GM21576 (cell line): ENCODE measurements around the gene AQP11.
"Not testable (repeated sequence)": the region's sequence is repeated elsewhere in the genome, so short reads cannot be mapped to it uniquely, and the experiment has no call there.

Experiments
- ATAC-seq: cut with Tn5 transposase; IDR thresholded peaks from one replicate; pipeline ENCODE4 v1.9.1; 2021; ENCODE audit warnings: mild to moderate bottlenecking, moderate library complexity; ENCODE audit not compliant: unreplicated experiment

AQP11 gene

GRCh38 chr11:77590194-77590782, 535 bp downstream of the AQP11 start:
- no peak for ATAC-seq

GRCh38 chr11:77592727-77593126, 3.0 kb downstream of the AQP11 start:
- ATAC-seq = no peak

DNA sequence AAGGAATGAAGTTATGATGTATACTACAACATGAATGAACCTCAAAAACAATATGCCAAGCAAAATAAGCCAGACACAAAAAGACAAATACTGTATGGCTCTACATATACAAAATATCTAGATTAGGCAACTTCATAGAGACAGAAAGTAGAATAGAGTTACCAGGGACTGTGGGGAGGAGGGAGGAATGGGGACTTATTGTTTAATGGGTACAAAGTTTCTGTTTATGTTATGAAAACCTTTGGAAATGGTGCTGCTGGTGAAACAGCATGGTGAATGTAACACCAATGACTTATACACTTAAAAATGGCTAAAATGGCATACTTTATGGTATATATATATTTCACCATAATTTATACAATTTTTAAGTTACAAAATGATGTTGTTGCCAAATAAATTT, 4.1 kb downstream of the AQP11 start:
- ATAC-seq = no peak

GRCh38 chr11:77596626-77597025, 6.9 kb downstream of the AQP11 start:
- no peak for ATAC-seq

DNA sequence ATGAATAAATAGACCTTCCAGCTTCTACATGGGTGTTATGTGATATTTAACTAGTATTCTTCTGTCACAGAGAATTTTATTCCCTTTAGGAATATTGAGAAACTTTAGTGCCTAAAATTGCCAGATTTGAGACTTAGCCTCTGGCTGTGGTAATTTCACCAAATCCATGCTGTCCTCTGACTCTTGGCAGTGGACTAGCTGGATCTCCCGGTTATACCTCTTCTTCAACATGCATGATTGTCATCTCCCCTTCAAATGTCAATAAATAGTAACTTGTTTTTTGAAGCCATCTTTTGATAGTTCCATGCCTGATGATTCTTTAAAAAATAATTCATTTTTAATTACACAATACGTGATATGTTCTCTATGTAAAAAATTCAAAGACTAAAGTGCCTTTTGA, 8.4 kb downstream of the AQP11 start:
- no peak for ATAC-seq

DNA sequence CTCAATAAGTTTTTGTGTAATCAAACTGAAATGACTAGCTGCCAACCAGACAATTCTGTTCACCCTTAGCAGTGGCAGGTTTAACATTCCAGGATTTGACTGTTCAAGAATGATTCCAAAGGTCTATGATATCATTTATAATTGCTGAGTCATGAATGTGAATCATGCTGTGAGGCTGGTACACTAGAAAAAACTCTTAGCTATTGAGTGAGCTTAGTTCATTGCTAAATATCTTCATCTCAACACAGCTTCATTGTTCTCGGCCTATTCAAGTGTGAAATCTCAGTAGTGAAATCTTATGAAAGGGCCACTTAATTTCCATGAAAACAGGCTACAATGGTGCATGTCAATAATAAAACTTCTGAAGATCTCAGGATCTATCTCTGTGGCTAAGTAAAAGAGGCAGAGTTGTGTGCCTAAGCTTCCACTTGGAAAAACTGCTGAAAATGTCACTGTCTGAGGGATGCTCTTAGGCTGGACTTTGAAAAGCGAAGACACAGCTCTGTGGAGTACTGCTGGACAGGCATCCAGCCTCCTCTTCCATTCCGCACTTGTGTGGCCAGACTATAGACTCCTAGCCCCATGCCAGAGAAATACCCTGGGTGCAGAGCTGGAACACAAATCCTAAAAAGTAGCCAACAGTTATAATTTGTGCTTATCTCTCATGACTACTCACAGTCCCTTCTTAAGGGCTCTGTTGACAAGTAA, 12.8 kb downstream of the AQP11 start:
- no peak for ATAC-seq

- ATAC-seq = no peak
Measured at GRCh38 chr11:77604281-77604680, 14.5 kb downstream of the AQP11 start.

DNA sequence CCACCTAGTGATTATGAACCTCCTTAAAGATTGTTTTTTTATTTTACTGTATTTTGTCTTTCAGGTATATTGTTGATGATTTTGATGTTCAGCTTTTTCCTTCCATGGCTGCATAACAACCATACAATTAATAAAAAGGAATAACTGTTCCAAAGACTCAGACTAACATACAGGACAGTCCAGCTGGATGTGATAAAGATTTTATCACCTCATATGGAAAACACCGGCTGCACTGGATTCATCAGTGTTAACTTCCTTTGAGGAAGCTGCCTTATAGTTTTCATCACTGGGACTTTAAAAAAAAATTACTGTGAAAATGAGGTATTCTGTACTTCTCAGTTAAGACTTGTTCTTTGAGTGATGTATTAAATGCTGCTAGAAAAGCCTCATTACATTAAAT, 19.5 kb downstream of the AQP11 start:
- ATAC-seq = no peak

GRCh38 chr11:77611921-77612320, 22.2 kb downstream of the AQP11 start:
- no peak for ATAC-seq

DNA sequence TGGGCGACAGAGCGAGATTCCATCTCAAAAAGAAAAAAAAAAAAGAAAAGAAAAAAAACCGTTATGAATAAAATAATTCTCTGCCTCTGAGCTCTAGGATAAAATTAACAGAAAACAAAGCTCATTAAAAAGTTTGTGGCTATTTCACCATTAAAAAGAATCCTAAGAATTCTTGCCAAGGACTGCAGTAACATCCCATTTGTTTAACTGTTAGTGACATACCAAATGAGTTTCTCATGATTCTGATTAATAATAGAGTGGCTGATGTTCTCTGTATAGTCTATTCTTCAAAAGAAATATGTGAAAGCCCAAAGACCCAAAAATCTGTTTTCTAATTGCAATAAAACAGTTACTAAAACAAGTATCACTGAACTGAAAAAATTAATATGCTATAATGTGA, 28.1 kb downstream of the AQP11 start:
- ATAC-seq = no peak

- ATAC-seq = no peak
Measured at GRCh38 chr11:77619576-77620198, 29.9 kb downstream of the AQP11 start.

- no peak for ATAC-seq
Measured at GRCh38 chr11:77630157-77630710, 40.5 kb downstream of the AQP11 start.

DNA sequence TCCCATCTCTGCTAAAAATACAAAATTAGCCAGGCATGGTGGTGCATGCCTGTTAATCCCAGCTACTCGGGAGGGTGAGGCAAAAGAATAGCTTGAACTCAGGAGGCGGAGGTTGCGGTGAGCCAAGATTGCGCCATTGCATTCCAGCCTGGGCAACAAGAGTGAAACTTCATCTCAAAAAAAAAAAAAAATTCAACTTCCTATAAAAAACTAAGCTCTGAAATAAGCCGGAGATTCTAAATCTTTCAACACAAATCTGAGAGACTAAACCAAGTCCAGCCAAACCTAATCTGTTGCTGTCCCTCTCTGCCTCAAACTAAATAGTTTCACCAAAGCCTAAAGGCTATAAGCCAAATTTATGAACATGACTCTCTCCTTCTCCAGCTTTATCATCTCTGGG, 44.2 kb downstream of the AQP11 start:
- not testable (repeated sequence) for ATAC-seq

- no peak for ATAC-seq
Measured at GRCh38 chr11:77636731-77637344, 47.1 kb downstream of the AQP11 start.

GRCh38 chr11:77637345-77638165, 47.8 kb downstream of the AQP11 start, which contains the start of gene CLNS1A:
TSS of gene CLNS1A (minus strand) at chr11:77637794. CDS start at chr11:77637714, 80 bp downstream.
- ATAC-seq = peak; percentile 96

DNA sequence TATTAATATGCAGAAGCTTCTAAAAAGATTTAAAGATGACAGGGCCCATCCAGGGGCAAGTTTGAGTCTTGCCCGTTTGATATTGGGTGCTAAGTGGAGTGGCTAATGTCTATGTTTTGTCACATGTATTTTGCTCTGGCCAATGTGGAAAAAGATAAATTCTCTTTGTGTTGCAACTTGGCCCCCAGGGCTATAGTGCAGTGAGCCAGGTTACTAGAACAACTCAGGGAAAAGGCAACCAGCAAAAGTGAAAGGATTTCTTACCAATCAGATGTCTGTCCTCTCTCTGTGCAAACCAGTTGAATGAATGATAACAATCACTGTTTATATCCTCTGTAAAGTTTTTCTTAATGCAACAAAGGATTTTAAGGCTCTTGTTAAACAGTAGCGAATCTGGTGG, 52.5 kb downstream of the AQP11 start:
- ATAC-seq = no peak

DNA sequence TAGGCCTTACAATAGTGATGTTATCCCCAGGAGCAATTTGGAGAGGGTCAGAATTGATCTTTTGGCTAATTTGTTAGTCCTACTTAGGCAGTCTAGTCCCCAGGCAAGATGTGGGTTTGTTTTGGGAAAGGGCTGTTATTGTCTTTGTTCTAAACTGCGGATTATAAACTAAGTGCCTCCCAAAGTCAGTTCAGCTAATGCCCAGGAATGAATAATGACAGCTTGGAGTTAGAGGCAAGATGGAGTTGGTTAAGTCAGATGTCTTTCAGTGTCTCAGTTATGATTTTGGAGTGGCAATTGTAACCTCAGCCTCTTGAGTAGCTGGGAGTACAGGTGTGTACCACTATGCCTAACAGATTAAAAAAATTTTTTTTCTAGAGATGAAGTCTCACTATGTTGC, 55.1 kb downstream of the AQP11 start:
- no peak for ATAC-seq

- no peak for ATAC-seq
Measured at GRCh38 chr11:77647654-77648305, 58.0 kb downstream of the AQP11 start.

DNA sequence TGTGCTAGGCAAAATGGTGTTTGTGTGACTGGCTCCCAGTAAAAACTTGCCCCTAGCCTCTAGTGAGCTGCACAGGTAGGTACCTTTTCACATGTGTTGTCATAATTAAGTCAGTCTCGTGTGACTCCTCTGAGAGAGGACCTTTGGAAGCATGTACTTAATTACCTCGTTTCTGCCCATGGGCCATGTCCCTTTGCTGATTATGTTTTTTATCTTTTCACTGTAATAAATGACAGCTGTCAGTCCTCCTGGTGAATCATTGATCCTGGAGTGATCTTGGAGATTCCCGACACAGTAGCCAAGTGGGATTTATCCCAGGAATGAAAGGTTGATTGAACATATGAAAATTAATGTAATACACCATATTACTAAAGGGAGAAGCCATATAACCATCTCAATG, 60.4 kb downstream of the AQP11 start:
- no peak for ATAC-seq

DNA sequence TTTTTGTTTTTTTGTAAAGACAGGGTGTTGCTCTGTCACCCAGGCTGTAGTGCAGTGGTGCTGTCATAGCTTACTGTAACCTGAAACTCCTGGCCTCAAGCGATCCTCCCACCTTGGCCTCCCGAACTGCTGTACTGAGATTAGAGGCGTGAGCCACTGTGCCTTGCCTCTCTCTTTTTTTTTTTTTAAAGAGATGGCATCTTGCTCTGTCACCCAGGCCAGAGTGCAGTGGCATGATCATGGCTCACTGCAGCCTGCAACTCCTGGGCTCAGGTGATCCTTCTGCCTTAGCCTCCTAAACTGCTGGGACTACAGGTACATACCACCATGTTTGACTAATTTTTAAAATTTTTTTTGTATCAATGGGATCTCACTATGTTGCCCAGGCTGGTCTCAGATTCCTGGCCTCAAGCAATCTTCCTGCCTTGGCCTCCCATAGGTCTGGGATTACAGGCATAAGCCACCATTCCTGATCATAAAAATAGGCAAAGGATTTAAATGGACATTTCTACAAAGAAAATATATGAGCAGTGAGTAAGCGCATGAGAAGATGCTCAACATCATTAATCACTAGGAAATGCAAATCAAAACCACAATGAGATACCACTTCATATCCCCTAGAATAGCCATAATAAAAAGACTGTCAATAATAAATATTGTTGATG, 65.1 kb downstream of the AQP11 start:
- no peak for ATAC-seq
